GM06990 (cell line): Measurements from ENCODE around the gene PORCN.

Experiments used
- DNase-seq: peaks from one replicate; pipeline ENCODE4 v3.0.0-alpha.2; 2011; ENCODE audit not compliant: insufficient read length; ENCODE audit errors: extremely low read depth
- H3K27me3 ChIP-seq: replicated peaks from 2 replicates; pipeline ENCODE4 v1.6.0; 2011; ENCODE audit warnings: low read length; ENCODE audit not compliant: control insufficient read depth, insufficient read depth
- H3K36me3 ChIP-seq: 2 replicates; pipeline ENCODE4 v1.5.1; 2011; ENCODE audit warnings: low read length; ENCODE audit not compliant: control insufficient read depth, insufficient read depth
- H3K4me3 ChIP-seq: replicated peaks from 2 replicates; pipeline ENCODE4 v1.5.1; 2011; ENCODE audit warnings: low read depth, mild to moderate bottlenecking, control low read depth, low read length
- TF ChIP-seq, protein P1 (sequence below): IDR thresholded peaks from 2 replicates; pipeline ENCODE4 v1.5.1; 2011; ENCODE audit warnings: low read length, control low read depth, mild to moderate bottlenecking, inconsistent platforms; ENCODE audit not compliant: insufficient read depth, poor library complexity, severe bottlenecking

The PORCN gene

DNA sequence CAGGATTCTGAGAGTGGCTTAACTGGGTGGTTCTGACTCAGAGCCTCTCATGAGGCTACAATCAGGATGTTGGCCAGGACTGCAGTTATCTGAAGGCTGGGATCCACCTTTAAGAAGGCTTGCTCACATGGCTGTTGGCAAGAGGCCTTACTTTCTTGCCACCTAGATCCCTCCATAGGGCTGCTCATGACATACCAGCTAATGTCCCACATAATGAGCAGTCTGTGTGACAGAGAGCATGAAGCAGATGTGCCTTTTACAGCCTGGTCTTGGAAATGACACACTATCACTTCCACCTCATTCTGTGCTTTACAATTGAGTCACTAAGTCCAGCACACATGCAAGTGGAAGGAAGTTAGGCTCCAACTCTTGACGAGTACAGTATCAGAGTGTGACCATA, 61.2 kb downstream of the PORCN start:
- no peaks in the 10 kb centered on the region for H3K27me3 ChIP-seq
- DNase-seq = peak; percentile 71

More for the DNA sequence above, 61.2 kb downstream of the PORCN start:
- TF ChIP-seq, protein P1, sequence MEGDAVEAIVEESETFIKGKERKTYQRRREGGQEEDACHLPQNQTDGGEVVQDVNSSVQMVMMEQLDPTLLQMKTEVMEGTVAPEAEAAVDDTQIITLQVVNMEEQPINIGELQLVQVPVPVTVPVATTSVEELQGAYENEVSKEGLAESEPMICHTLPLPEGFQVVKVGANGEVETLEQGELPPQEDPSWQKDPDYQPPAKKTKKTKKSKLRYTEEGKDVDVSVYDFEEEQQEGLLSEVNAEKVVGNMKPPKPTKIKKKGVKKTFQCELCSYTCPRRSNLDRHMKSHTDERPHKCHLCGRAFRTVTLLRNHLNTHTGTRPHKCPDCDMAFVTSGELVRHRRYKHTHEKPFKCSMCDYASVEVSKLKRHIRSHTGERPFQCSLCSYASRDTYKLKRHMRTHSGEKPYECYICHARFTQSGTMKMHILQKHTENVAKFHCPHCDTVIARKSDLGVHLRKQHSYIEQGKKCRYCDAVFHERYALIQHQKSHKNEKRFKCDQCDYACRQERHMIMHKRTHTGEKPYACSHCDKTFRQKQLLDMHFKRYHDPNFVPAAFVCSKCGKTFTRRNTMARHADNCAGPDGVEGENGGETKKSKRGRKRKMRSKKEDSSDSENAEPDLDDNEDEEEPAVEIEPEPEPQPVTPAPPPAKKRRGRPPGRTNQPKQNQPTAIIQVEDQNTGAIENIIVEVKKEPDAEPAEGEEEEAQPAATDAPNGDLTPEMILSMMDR = no peak
- H3K4me3 ChIP-seq = no peak overlapping the region
- no peaks in the 10 kb centered on the region for H3K36me3 ChIP-seq
